CD4-positive, alpha-beta T cell treated with Interleukin-21 for 1 hour (primary cell): ENCODE results near the gene N4BP3.

Source experiments
- DNase-seq: peaks from one replicate; pipeline ENCODE4 v3.0.0-alpha.2; 2020

Gene N4BP3

GRCh38 chr5:178152491-178153444 is 39.4 kb downstream of the N4BP3 start:
- no peak for DNase-seq

- peak; percentile 98 for DNase-seq
Measured at GRCh38 chr5:178153530-178154340, 40.4 kb downstream of the N4BP3 start, which contains the start of gene NHP2. TSS of gene NHP2 (minus strand) at chr5:178153885. CDS start at chr5:178153817, 68 bp downstream.

- DNase-seq, result no peak
Measured at GRCh38 chr5:178155065-178155464, 41.7 kb downstream of the N4BP3 start.

GRCh38 chr5:178160176-178160575 is 46.8 kb downstream of the N4BP3 start:
- no peak for DNase-seq

GRCh38 chr5:178162481-178162880 is 49.1 kb downstream of the N4BP3 start:
- DNase-seq, result no peak

GRCh38 chr5:178163772-178164735 is 50.7 kb downstream of the N4BP3 start:
- peak; percentile 90 for DNase-seq

DNA sequence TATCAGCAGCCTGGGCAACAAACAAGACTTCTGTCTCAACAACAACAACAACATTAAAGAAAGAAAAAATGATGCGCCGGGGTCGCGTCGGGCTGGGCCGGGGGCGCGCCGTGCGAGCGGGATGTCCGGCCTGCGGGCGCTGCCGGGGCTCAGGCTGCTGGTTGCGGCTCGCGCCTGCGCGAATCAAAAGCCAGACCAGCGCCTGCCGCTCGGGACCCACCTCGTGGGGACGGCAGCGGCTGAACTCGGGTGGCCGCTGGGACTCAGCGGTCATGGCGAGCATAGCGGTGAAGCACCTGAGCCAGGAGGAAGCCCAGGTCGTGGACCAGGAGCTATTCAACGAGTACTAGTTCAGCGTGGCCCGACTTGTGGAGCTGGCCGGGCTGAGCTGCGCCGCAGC is 52.2 kb downstream of the N4BP3 start:
- no peak for DNase-seq

DNA sequence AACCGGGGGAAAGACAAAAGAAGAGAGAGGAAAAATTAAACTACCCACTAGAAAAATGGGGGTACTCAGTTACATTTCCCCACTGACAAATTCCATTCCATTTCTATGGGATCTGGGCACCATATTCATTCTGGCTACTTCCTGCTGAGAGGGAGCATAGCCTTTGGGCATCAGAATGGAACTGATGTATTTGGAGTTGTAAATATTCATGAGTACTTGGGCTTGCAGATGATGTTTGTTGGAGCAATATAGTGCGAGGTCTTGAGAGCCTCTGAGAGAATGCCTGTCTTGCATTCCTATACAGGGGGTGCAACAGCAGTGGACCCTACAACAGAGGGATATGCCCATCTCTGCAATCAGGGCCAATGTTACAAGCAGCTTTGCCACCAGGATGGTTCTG is 57.1 kb downstream of the N4BP3 start:
- DNase-seq, result no peak

GRCh38 chr5:178174456-178174855 is 61.1 kb downstream of the N4BP3 start:
- no peak for DNase-seq
